CD4-positive, alpha-beta T cell (primary cell): ENCODE data around the gene CAMTA1. TPM values are rescaled to one million over a fixed set of nuclear protein-coding genes. Genes with fewer than 3 reads are reported as not detected.

Experiments
- ATAC-seq: fragments of 200-7000 bp; cut with Tn5 transposase; one replicate; pipeline ENCODE4 v1.10.0; 2022; ENCODE audit warnings: mild to moderate bottlenecking; ENCODE audit not compliant: poor library complexity
- CTCF ChIA-PET: fragments of 350-600 bp; sonication (Branson Sonifier 250); formaldehyde crosslinking; loops from one replicate; lab custom pipeline; 2021; ENCODE audit warnings: antibody characterized with exemption, inconsistent platforms; lab: Charles Lee
- POLR2A ChIA-PET: fragments of 350-600 bp; sonication (Branson Sonifier 250); formaldehyde crosslinking; loops from one replicate; lab custom pipeline; 2021; ENCODE audit warnings: antibody characterized with exemption, inconsistent platforms; lab: Charles Lee
- DNase-seq, 14 experiments: peaks; one replicate each; pipeline ENCODE4 v3.0.0-alpha.2; 2013 to 2020; ENCODE audit warnings: mixed read lengths in 2 of 14
- H3K27ac ChIP-seq, 2 donors: one replicate each; pipeline versions ENCODE4 v1.5.1 to v1.7.0; 2013; ENCODE audit warnings: low read length in 2 of 2, low read depth in 1 of 2, mild to moderate bottlenecking in 1 of 2
- H3K27me3 ChIP-seq, 2 experiments: 1 replicate in 1 of 2; 2 replicates in 1 of 2; pipeline versions ENCODE4 v1.6.1 to v1.7.0; 2013; ENCODE audit warnings: low read length in 2 of 2, control low read depth in 1 of 2, mild to moderate bottlenecking in 1 of 2, moderate library complexity in 1 of 2; ENCODE audit not compliant: insufficient read depth in 2 of 2, control insufficient read depth in 1 of 2
- H3K36me3 ChIP-seq: one replicate; pipeline ENCODE4 v1.6.1; 2013; ENCODE audit warnings: low read length, control low read depth; ENCODE audit not compliant: insufficient read depth
- H3K4me1 ChIP-seq: one replicate; pipeline ENCODE4 v1.6.1; 2013; ENCODE audit warnings: low read length, control low read depth; ENCODE audit not compliant: insufficient read depth
- H3K4me3 ChIP-seq: one replicate; pipeline ENCODE4 v1.5.1; 2013; ENCODE audit warnings: mild to moderate bottlenecking, low read length, moderate library complexity
- H3K9me3 ChIP-seq, 2 experiments: 1 replicate in 1 of 2; 2 replicates in 1 of 2; pipeline versions ENCODE4 v1.6.1 to v1.7.0; 2013; ENCODE audit warnings: low read length in 2 of 2, mild to moderate bottlenecking in 2 of 2, control low read depth in 1 of 2, moderate library complexity in 1 of 2; ENCODE audit not compliant: control insufficient read depth in 1 of 2, insufficient read depth in 1 of 2
- H3K27ac Mint-ChIP-seq: one replicate; pipeline ENCODE4 v1.8.0; 2020; ENCODE audit warnings: mixed read lengths
- H3K27me3 Mint-ChIP-seq: one replicate; pipeline ENCODE4 v1.8.0; 2021; ENCODE audit warnings: mixed read lengths
- H3K36me3 Mint-ChIP-seq: one replicate; pipeline ENCODE4 v1.8.0; 2021; ENCODE audit warnings: low read depth, mixed read lengths
- H3K4me1 Mint-ChIP-seq: one replicate; pipeline ENCODE4 v1.8.0; 2021; ENCODE audit warnings: low read depth, mixed read lengths
- H3K4me3 Mint-ChIP-seq: one replicate; pipeline ENCODE4 v1.8.0; 2020; ENCODE audit warnings: mild to moderate bottlenecking, mixed read lengths
- H3K9me3 Mint-ChIP-seq: one replicate; pipeline ENCODE4 v1.8.0; 2020; ENCODE audit warnings: mixed read lengths
- CTCF ChIP-seq: fragments of 200-600 bp; IDR thresholded peaks from one replicate; pipeline ENCODE4 v1.8.0; 2022; ENCODE audit warnings: antibody characterized with exemption, mild to moderate bottlenecking
- intact Hi-C, 2 experiments: fragments of 100-400 bp; cut with DNase I in 1 of 2; cut with micrococcal nuclease in 1 of 2; formaldehyde crosslinking; loops; one replicate each; pipeline versions ENCODE4 v1.15.1 to v1.9.0; 2023 to 2025; cut with DNase I, micrococcal nuclease
- total RNA-seq, 174 experiments: library from RNA in 2 of 174; stranded (reverse) in 2 of 174; gene quantifications; one replicate each; pipeline ENCODE4 v1.2.3 and lab custom pipeline; 2021 to 2026

The CAMTA1 gene
- total RNA-seq, 2 experiments from 2014 or later: 38.6 to 39.3 TPM

- ATAC-seq (no peak), DNase-seq (no peak)
- Histone ChIP-seq H3K4me3 (no peak overlapping the region), H3K9me3 (peaks cover 0 to 8% of the 10 kb centered on the region in 2 experiments), H3K4me1 (no peaks in the 10 kb centered on the region), H3K27ac (no peak overlapping the region), H3K27me3 (no peaks in the 10 kb centered on the region), H3K36me3 (no peaks in the 10 kb centered on the region)
- TF ChIP-seq CTCF: no peak
- ChIA-PET CTCF (no interaction called here), POLR2A (no interaction called here)
- Mint-ChIP-seq H3K36me3 (no peaks in the 10 kb centered on the region), H3K27ac (no peak overlapping the region), H3K27me3 (no peaks in the 10 kb centered on the region), H3K9me3 (no peaks in the 10 kb centered on the region), H3K4me3 (no peak overlapping the region), H3K4me1 (no peaks in the 10 kb centered on the region)
- intact Hi-C loops: no loop called here
Observed at GRCh38 chr1:7566417-7567375, 781.4 kb downstream of the CAMTA1 start.

- intact Hi-C loops: no loop called here
- ChIA-PET POLR2A (no interaction called here), CTCF (no interaction called here)
- Mint-ChIP-seq H3K27ac (no peak overlapping the region), H3K27me3 (no peaks in the 10 kb centered on the region), H3K9me3 (no peaks in the 10 kb centered on the region), H3K4me3 (no peak overlapping the region), H3K36me3 (no peaks in the 10 kb centered on the region), H3K4me1 (no peaks in the 10 kb centered on the region)
- ATAC-seq (no peak), DNase-seq (no peak)
- H3K9me3 ChIP-seq: peaks cover 0 to 8% of the 10 kb centered on the region in 2 experiments
- TF ChIP-seq CTCF: no peak
- no peak overlapping the region for H3K27ac ChIP-seq
- no peaks in the 10 kb centered on the region for H3K36me3 ChIP-seq
- no peaks in the 10 kb centered on the region for H3K4me1 ChIP-seq
- no peaks in the 10 kb centered on the region for H3K27me3 ChIP-seq
- no peak overlapping the region for H3K4me3 ChIP-seq
Observed at GRCh38 chr1:7567376-7567775, 782.1 kb downstream of the CAMTA1 start.

- no peak overlapping the region for H3K4me3 Mint-ChIP-seq
- CTCF ChIA-PET: no interaction called here
- no peaks in the 10 kb centered on the region for H3K4me1 Mint-ChIP-seq
- H3K36me3 Mint-ChIP-seq: no peaks in the 10 kb centered on the region
- TF ChIP-seq CTCF: no peak
- Histone ChIP-seq H3K27me3 (no peaks in the 10 kb centered on the region), H3K4me1 (no peaks in the 10 kb centered on the region), H3K4me3 (no peak overlapping the region), H3K9me3 (peaks cover 0 to 12% of the 10 kb centered on the region in 2 experiments), H3K36me3 (no peaks in the 10 kb centered on the region), H3K27ac (no peak overlapping the region)
- no peaks in the 10 kb centered on the region for H3K9me3 Mint-ChIP-seq
- intact Hi-C loops: no loop called here
- ATAC-seq (no peak), DNase-seq (no peak)
- H3K27ac Mint-ChIP-seq: no peak overlapping the region
- H3K27me3 Mint-ChIP-seq: no peaks in the 10 kb centered on the region
- POLR2A ChIA-PET: no interaction called here
Observed at GRCh38 chr1:7568053-7568452, 782.8 kb downstream of the CAMTA1 start.
